Body of pancreas (tissue), 4 donors: Measurements from ENCODE around the gene UBN1. TPM values are rescaled to one million over a fixed set of nuclear protein-coding genes. Genes with fewer than 3 reads are reported as not detected.

Source experiments
- ATAC-seq: fragments of 150-250 bp; one replicate; pipeline ENCODE4 v1.9.1; 2016
- DNase-seq, 4 donors: peaks; one replicate each; pipeline ENCODE4 v3.0.0-alpha.2; 2019
- H3K27ac ChIP-seq, 4 donors: fragments of 200-600 bp; sonication (generic); 1 replicate in 3 of 4; 2 replicates in 1 of 4; pipeline versions ENCODE4 v1.5.1 to v1.6.1; 2016 to 2019; ENCODE audit warnings: mild to moderate bottlenecking in 1 of 4, mixed read lengths in 1 of 4, moderate library complexity in 1 of 4
- H3K27me3 ChIP-seq, 2 donors: fragments of 200-600 bp; sonication (generic); one replicate each; pipeline ENCODE4 v1.6.0; 2016; ENCODE audit warnings: mild to moderate bottlenecking in 1 of 2
- H3K36me3 ChIP-seq, 2 donors: fragments of 200-600 bp; sonication (generic); replicated peaks in 1 of 2; 2 replicates each; pipeline ENCODE4 v1.5.1; 2016; ENCODE audit warnings: low read depth in 2 of 2; ENCODE audit not compliant: insufficient read depth in 1 of 2
- H3K4me1 ChIP-seq: fragments of 200-600 bp; sonication (generic); one replicate; pipeline ENCODE4 v1.6.0; 2016
- H3K4me3 ChIP-seq, 2 donors: fragments of 200-600 bp; sonication (generic); 1 replicate in 1 of 2; 2 replicates in 1 of 2; pipeline ENCODE4 v1.5.1; 2016 to 2019
- H3K9me3 ChIP-seq, 3 donors: fragments of 200-600 bp; sonication (generic); 1 replicate in 2 of 3; 2 replicates in 1 of 3; pipeline ENCODE4 v1.5.1; 2016
- CTCF ChIP-seq, 7 experiments: fragments of 450-650 bp in 4 of 7; fragments of 200-600 bp in 3 of 7; sonication (generic) in 3 of 7; IDR thresholded peaks; one replicate each; pipeline ENCODE4 v1.5.1; 2016 to 2019; ENCODE audit warnings: antibody characterized with exemption in 7 of 7
- POLR2A ChIP-seq, 3 donors: fragments of 450-650 bp; IDR thresholded peaks; one replicate each; pipeline ENCODE4 v1.6.1; 2016; ENCODE audit warnings: antibody characterized with exemption in 3 of 3, mild to moderate bottlenecking in 2 of 3
- WGBS, 2 donors: methylation state at CpG; one replicate each; pipeline ENCODE4 v1.1.5; 2017; 5-methylcytosine and 5-hydroxymethylcytosine counted together
- intact Hi-C: fragments of 100-400 bp; cut with DNase I; formaldehyde crosslinking; loops from one replicate; pipeline ENCODE4 v1.15.1; 2023
- total RNA-seq, 2 donors: library from RNA; depleted of rRNA; stranded (reverse); fragments of >200 nt; gene quantifications; one replicate each; pipeline ENCODE4 v1.1.0, GENCODE V29; 2016

UBN1 gene
- total RNA-seq, 2 donors from 2014 or later, result 20.8 to 41.2 TPM

- intact Hi-C loops, result no loop called here
Observed at GRCh38 chr16:4882000-4882632, 34.8 kb downstream of the UBN1 start.

GRCh38 chr16:4882633-4883285 lies 35.5 kb downstream of the UBN1 start:
- intact Hi-C loops, result no loop called here

More at GRCh38 chr16:4882000-4882632, 34.8 kb downstream of the UBN1 start:
- 70 to 71% methylated on average over 14 of the region's 14 CpGs for WGBS, 2 donors
- H3K4me1 ChIP-seq, result peaks cover 13% of the 10 kb centered on the region
- H3K9me3 ChIP-seq, result no peaks in the 10 kb centered on the region
- DNase-seq (peak in 1 of 4 donors; percentile 33), ATAC-seq (no peak)
- H3K36me3 ChIP-seq, result peaks cover 38 to 47% of the 10 kb centered on the region in 2 donors
- H3K4me3 ChIP-seq, result no peak overlapping the region
- no peaks in the 10 kb centered on the region for H3K27me3 ChIP-seq
- H3K27ac ChIP-seq, result peak overlapping the region in 2 of 4 donors; percentile 2 to 52
- no peak for TF ChIP-seq CTCF (IDR thresholded peaks at IDR 0.05)
- TF ChIP-seq POLR2A (IDR thresholded peaks at IDR 0.05), result no peak

GRCh38 chr16:4883501-4883900 lies 36.2 kb downstream of the UBN1 start:
- intact Hi-C loops, result no loop called here
- peaks cover 35 to 39% of the 10 kb centered on the region in 2 donors for H3K36me3 ChIP-seq
- H3K9me3 ChIP-seq, result no peaks in the 10 kb centered on the region
- no peak overlapping the region for H3K4me3 ChIP-seq
- no peak overlapping the region for H3K27ac ChIP-seq
- peaks cover 13% of the 10 kb centered on the region for H3K4me1 ChIP-seq
- no peaks in the 10 kb centered on the region for H3K27me3 ChIP-seq
- 97 to 98% methylated on average over 22 to 25 of the region's 25 CpGs for whole genome bisulfite sequencing, 2 donors
- TF ChIP-seq CTCF (IDR thresholded peaks at IDR 0.05), result no peak
- TF ChIP-seq POLR2A (IDR thresholded peaks at IDR 0.05), result no peak
- ATAC-seq (no peak), DNase-seq (no peak)

More at GRCh38 chr16:4882633-4883285, 35.5 kb downstream of the UBN1 start:
- H3K36me3 ChIP-seq, result peaks cover 35 to 45% of the 10 kb centered on the region in 2 donors
- ATAC-seq (peak; percentile 69), DNase-seq (peak; percentile 37 to 73 (median 67))
- no peaks in the 10 kb centered on the region for H3K9me3 ChIP-seq
- WGBS, 2 donors, result 53 to 62% methylated on average over 10 to 11 of the region's 11 CpGs
- H3K27me3 ChIP-seq, result no peaks in the 10 kb centered on the region
- peak overlapping the region in 2 of 4 donors; percentile 2 to 52 for H3K27ac ChIP-seq
- H3K4me3 ChIP-seq, result no peak overlapping the region
- no peak for TF ChIP-seq CTCF (IDR thresholded peaks at IDR 0.05)
- no peak for TF ChIP-seq POLR2A (IDR thresholded peaks at IDR 0.05)
- H3K4me1 ChIP-seq, result peaks cover 13% of the 10 kb centered on the region

GRCh38 chr16:4884209-4884608 lies 36.9 kb downstream of the UBN1 start:
- H3K4me1 ChIP-seq, result peaks cover 13% of the 10 kb centered on the region
- H3K36me3 ChIP-seq, result peaks cover 35 to 39% of the 10 kb centered on the region in 2 donors
- 95% methylated on average over 34 of the region's 34 CpGs for WGBS, 2 donors
- H3K9me3 ChIP-seq, result no peaks in the 10 kb centered on the region
- DNase-seq (no peak), ATAC-seq (no peak)
- H3K27me3 ChIP-seq, result no peaks in the 10 kb centered on the region
- H3K4me3 ChIP-seq, result no peak overlapping the region
- TF ChIP-seq CTCF (IDR thresholded peaks at IDR 0.05) (no peak), POLR2A (IDR thresholded peaks at IDR 0.05) (no peak)
- no peak overlapping the region for H3K27ac ChIP-seq
- intact Hi-C loops, result no loop called here
